ENCODE results near the gene NUP42. TPM values are rescaled to one million over a fixed set of nuclear protein-coding genes. Genes with fewer than 3 reads are reported as not detected.

NUP42 gene
- total and polyA plus RNA-seq, 10 of the 15 experiments (the other 5 are each of a cell fraction or from before 2014, with no cell fraction given), result 48.6 to 124 (median 74.3) TPM

GRCh38 chr7:23210506-23210905, 28.7 kb downstream of the NUP42 start:
- H3K27ac ChIP-seq (ENCODE audit: control insufficient read depth, insufficient read depth), result no peak overlapping the region
- RAD21 ChIA-PET (ENCODE audit: unreplicated experiment), result no interaction called here
- CTCF ChIA-PET, result no interaction called here
- POLR2A ChIA-PET, result no interaction called here
- no peak overlapping the region for H3K4me2 ChIP-seq (ENCODE audit: control insufficient read depth, insufficient read depth)
- no peak overlapping the region for H3K9ac ChIP-seq (ENCODE audit: control insufficient read depth, insufficient read depth, low read length)
- DNase-seq (ENCODE audit: low read depth, low spot score) (no peak), FAIRE-seq (no peak), ATAC-seq (no peak)
- H3K36me3 ChIP-seq (ENCODE audit: control insufficient read depth in 2 of 2, insufficient read depth in 2 of 2, low read length in 1 of 2), result no peaks in the 10 kb centered on the region
- H3K79me2 ChIP-seq (ENCODE audit: control insufficient read depth, insufficient read depth, low read length), result no peaks in the 10 kb centered on the region
- intact Hi-C loops (cut with micrococcal nuclease; ENCODE audit: unreplicated experiment), result no loop called here
- no peaks in the 10 kb centered on the region for H3K27me3 ChIP-seq (replicated peaks in 1 of 2; ENCODE audit: control insufficient read depth in 2 of 2, insufficient read depth in 2 of 2, low read length in 1 of 2)
- H3K4me3 ChIP-seq, result no peak overlapping the region
- H3K9me3 ChIP-seq (replicated peaks; ENCODE audit: control insufficient read depth, insufficient read depth, low read length), result no peaks in the 10 kb centered on the region
- SMC1A ChIA-PET (ENCODE audit: uncharacterized antibody, unreplicated experiment), result no interaction called here
- TF ChIP-seq ZNF592 (IDR thresholded peaks at IDR 0.05), result no peak
- TF ChIP-seq WRNIP1 (IDR thresholded peaks at IDR 0.05; ENCODE audit: borderline replicate concordance, low read depth, low read length), result no peak
- no peak for TF ChIP-seq USF1 (IDR thresholded peaks at IDR 0.05; ENCODE audit: borderline replicate concordance, extremely low read length, insufficient read depth, low read depth, low read length)
- no peak for TF ChIP-seq JUND (IDR thresholded peaks at IDR 0.05; ENCODE audit: low read depth, low read length)
- TF ChIP-seq ELK1 (IDR thresholded peaks at IDR 0.05; ENCODE audit: low read depth, low read length), result no peak
- no peak for TF ChIP-seq RAD21 (IDR thresholded peaks at IDR 0.05; ENCODE audit: insufficient read depth, low read depth, low read length)
- no peak for TF ChIP-seq ZNF687 (IDR thresholded peaks at IDR 0.05)
- TF ChIP-seq FOXM1 (IDR thresholded peaks at IDR 0.05; ENCODE audit: low read depth, low read length), result no peak
- no peak for TF ChIP-seq PAX5 (IDR thresholded peaks at IDR 0.05; ENCODE audit: borderline replicate concordance, low read depth, low read length)
- no peak for TF ChIP-seq IKZF2 (IDR thresholded peaks at IDR 0.05)
- TF ChIP-seq CBFB (IDR thresholded peaks at IDR 0.05; ENCODE audit: low read depth), result no peak
- TF ChIP-seq EZH2 (IDR thresholded peaks at IDR 0.05; ENCODE audit: borderline replicate concordance, control insufficient read depth, low read depth, low read length), result no peak
- no TSS peak for BruUV-seq (replicated peaks)
- in situ Hi-C loops (cut with MboI), result no loop called here
- H2AFZ ChIP-seq (ENCODE audit: control insufficient read depth, low read depth, low read length), result no peak overlapping the region
- H4K20me1 ChIP-seq (ENCODE audit: control insufficient read depth, insufficient read depth), result no peaks in the 10 kb centered on the region
- H3K4me1 ChIP-seq (ENCODE audit: control insufficient read depth, insufficient read depth, low read length), result no peaks in the 10 kb centered on the region
- WGBS (ENCODE audit: insufficient coverage, insufficient replicate concordance, low lambda C conversion rate, missing lambda C conversion rate), result 29% methylated on average over 2 of the region's 2 CpGs
